HG03565 (cell line): ENCODE measurements around the gene BST1.
"Not testable (repeated sequence)": the region's sequence is repeated elsewhere in the genome, so short reads cannot be mapped to it uniquely, and the experiment has no call there.

ENCODE experiments used
- ATAC-seq: cut with Tn5 transposase; IDR thresholded peaks from one replicate; pipeline ENCODE4 v1.9.1; 2021; ENCODE audit warnings: mild to moderate bottlenecking, moderate library complexity; ENCODE audit not compliant: unreplicated experiment

BST1 gene

GRCh38 chr4:15742083-15742582, 39.3 kb downstream of the BST1 start:
- ATAC-seq = no peak

- no peak for ATAC-seq
Observed at GRCh38 chr4:15742637-15743036, 39.8 kb downstream of the BST1 start.

GRCh38 chr4:15744016-15744545, 41.2 kb downstream of the BST1 start:
- ATAC-seq = no peak

- ATAC-seq = no peak
Observed at GRCh38 chr4:15746110-15746509, 43.2 kb downstream of the BST1 start.

- ATAC-seq = no peak
Observed at GRCh38 chr4:15749001-15749400, 46.1 kb downstream of the BST1 start.

- ATAC-seq = no peak
Observed at GRCh38 chr4:15751153-15751552, 48.3 kb downstream of the BST1 start.

GRCh38 chr4:15753081-15753480, 50.2 kb downstream of the BST1 start:
- ATAC-seq = no peak

GRCh38 chr4:15753786-15754185, 50.9 kb downstream of the BST1 start:
- no peak for ATAC-seq

GRCh38 chr4:15754323-15754722, 51.5 kb downstream of the BST1 start:
- ATAC-seq = no peak

GRCh38 chr4:15755321-15756155, 52.7 kb downstream of the BST1 start:
- no peak for ATAC-seq

- peak; percentile 71 for ATAC-seq
Observed at GRCh38 chr4:15756361-15756861, 53.5 kb downstream of the BST1 start.

GRCh38 chr4:15757054-15757453, 54.2 kb downstream of the BST1 start:
- no peak for ATAC-seq

GRCh38 chr4:15758294-15758693, 55.4 kb downstream of the BST1 start:
- no peak for ATAC-seq

GRCh38 chr4:15762460-15762859, 59.6 kb downstream of the BST1 start:
- ATAC-seq = not testable (repeated sequence)

GRCh38 chr4:15765391-15765790, 62.5 kb downstream of the BST1 start:
- ATAC-seq = no peak

- peak; percentile 43 for ATAC-seq
Observed at GRCh38 chr4:15765910-15766697, 63.2 kb downstream of the BST1 start.

GRCh38 chr4:15766821-15767220, 64.0 kb downstream of the BST1 start:
- no peak for ATAC-seq

GRCh38 chr4:15769202-15769601, 66.3 kb downstream of the BST1 start:
- no peak for ATAC-seq

- ATAC-seq = peak; percentile 83
Observed at GRCh38 chr4:15771216-15772058, 68.6 kb downstream of the BST1 start.

GRCh38 chr4:15774020-15774420, 71.2 kb downstream of the BST1 start:
- no peak for ATAC-seq
